ENCODE measurements around the gene CLEC4C.

The CLEC4C gene

DNA sequence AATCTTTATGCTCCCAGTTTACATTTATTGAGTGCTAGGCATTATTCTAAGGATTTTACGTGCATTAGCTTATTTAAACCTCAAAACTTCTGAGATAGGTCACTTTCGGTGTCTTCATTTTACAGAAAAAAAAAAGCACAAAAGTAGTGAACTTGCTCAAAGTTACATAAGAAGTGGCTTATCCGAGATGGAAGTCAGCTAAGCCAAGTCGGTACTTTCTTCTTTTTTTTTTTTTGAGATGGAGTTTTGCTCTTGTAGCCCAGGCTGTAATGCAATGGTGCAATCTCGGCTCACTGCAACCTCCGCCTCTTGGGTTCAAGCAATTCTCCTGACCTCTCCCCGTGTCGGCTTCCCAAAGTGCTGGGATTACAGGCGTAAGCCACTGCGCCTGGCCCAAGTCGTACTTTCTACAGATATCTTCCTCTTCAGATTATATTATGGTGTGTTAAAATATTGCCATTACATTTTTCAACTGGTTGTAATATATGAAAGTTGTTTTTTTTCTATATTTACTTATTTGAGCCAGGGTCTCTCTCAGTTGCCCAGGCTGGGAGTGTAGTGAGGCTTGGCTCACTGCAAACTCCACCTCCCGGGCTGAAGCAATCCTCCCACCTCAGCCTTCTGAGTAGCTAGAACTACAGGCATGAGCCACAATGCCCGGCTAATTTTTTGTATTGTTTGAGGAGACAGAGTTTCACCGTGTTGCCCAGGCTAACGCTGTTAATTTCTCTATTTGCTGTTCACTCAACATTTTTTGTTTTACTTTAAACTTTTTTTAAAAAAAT is 27.0 kb downstream of the CLEC4C start:
- ATAC-seq (no peak), DNase-seq (no peak)

DNA sequence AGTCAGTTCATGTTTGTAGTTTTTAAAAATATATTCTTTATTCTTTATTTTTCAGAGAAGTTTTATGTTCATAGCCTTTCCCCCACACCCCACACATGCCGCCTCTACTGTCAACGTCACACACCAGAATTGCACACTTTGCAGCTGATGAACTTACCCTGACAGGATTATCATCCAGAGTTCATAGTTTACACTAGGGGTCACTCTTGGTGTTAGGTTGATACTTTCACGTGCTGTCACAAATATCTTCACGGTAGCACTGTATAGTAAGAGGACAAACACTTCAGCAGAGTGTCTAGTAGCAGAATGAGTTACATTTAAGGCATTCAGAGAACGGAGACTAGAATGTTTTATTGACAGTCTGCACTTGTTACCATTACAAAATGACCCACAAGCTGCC is 30.8 kb downstream of the CLEC4C start:
- ATAC-seq (no peak), DNase-seq (no peak)

DNA sequence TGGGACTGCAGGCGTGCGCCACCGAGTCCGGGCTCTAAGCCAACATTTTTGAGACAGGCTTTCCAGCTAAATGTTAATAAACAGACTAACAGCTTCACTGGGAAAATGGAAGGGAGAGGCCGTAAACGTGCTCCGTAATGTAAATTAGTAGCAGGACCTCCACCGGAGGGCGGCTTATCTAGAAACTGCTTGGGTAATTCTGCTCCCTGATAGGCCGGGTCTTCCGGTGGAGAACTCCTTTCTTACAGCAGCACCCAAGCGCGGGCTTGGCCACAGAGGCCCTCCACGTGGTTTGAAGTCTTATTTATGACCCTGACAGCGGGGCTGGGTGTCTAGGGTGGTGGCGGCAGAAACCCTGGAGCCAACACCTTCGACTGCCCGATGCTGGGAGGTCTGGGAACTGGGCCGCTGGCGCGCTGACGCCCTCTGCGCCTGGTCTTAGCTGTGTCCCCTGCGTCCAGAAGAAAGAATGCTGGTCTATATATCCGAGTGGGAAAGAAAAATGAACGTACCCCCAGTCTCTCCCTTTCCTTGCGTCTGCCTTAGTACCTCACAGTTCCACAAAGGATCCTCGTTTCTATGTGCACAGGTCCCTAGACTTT is 34.2 kb downstream of the CLEC4C start:
- no peak for ATAC-seq
- no peak for DNase-seq

DNA sequence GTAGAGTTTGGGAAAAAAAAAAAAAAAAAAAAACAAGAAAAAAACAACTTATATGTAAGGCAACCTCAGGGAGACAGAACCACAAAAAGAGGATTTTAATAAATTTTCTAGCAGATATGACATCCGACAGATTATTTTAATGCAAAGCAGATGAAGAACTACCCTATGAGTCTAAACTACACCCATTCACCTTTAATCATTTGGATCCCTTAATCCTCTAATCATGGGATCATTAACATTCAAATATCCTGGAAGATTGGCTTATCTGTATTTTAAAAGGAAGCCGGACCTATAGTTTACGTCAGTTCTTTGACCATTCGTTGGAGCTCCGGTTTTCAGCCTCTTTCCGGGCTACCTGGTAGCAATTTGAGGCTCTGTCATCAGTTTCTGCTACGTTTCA is 36.0 kb downstream of the CLEC4C start, which contains the start of gene DPPA3:
Gene DPPA3, plus strand, starts transcription at position 301 of the 400 bp plus-strand sequence. CDS start 138 bp downstream, outside the sequence.
- ATAC-seq: no peak
- no peak for DNase-seq

DNA sequence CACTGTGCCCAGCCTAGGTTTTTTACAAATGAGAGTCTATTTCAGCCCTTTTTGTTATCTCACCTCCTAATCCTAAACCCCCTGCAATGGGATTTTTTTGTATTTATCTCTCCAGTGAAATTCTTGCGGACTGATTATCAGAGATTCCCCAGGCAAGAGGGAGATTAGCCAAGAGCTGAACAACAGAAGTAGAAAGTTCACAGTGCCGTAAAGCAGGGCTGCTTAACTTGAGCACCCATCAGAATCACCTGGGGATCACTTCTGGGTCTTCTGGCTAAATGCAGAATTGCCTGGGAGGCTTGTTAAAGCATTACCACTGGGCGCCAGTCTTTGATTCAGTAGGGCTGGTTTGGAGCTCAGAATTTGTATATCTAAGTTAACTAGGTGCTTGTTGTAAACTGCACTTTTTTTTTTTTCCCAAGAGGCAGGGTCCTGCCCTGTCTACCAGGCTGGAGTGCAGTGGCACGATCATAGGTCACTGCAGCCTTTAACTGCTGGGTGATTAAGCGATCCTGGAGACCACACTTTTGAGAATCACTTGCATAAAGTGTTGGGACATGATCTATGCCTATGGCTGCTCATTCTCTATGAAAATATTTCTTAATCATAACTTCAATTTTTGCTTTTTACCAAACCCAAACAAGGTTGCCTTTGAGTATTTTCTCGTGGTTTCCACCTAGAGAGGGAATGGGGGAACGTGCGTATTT is 37.1 kb downstream of the CLEC4C start:
- no peak for ATAC-seq
- DNase-seq: no peak

DNA sequence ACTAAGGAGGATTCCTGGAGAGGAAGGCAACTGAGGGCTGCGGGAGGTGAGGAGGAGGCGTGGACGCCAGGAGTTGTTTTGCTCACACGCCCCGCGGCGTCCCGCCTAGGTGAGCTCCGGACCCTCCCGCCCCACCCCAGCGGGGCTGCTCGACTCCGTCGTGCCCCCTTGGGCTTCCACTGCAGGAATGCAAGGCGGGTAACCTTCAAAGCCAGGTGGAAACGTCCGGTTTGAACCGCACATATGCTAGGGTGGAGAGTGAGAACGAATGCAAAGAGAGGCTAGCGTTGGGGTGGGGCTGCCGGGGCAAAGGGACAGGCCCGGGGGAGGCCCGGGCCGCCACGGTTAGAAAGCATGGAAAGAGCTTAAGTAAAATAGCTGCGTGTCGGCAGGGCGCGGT is 41.3 kb downstream of the CLEC4C start:
- ATAC-seq (no peak), DNase-seq (no peak)

DNA sequence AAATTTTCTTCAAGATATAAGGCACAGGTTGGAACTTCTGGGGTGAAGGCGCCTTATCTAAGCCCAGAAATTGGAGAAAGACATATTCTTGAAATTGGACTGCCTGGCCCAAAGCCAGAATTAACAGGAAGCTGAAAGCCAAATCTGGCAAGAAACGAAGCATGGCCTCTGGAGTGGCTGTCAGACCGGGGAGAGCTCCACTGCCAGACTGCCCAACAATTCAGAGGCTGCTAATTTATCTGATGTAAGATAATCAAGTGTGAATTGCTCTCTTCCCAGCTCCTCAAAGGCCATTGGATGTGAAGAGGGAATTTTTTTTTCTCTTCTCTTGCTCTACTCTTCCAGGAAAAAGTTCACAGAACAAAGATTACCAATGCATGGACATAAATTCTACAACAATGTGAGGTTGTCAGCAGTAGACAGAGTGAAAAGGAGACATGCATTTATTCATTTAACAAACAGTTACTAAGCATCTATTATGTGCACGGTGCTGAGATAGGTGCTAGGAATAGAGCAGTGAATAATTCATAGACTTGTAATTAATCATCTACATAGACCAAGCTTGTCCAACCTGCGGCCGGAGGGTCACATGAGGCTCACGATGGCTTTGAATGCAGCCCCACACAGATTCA is 51.5 kb downstream of the CLEC4C start, which contains the start of gene GDF3:
Gene GDF3, minus strand, starts transcription at position 210 of the 632 bp plus-strand sequence. Its CDS starts 47 bp downstream, at position 163.
- no peak for ATAC-seq
- DNase-seq: no peak

DNA sequence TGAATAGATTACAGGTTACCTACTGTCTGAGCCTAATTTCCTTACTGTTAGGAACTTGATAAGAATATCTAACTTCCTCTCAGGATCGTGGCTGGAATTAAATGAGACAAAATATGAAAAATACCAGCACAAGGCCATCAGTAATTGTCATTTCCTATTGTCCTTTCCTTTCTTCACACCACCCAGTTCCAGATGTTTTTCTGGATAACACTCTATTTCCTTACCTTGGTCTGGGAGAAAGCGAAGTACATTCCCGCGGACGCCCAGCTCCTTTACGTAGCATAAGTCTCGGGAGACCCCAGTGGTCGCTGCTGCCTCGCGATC is 52.0 kb downstream of the CLEC4C start:
- ATAC-seq: no peak
- DNase-seq: no peak

DNA sequence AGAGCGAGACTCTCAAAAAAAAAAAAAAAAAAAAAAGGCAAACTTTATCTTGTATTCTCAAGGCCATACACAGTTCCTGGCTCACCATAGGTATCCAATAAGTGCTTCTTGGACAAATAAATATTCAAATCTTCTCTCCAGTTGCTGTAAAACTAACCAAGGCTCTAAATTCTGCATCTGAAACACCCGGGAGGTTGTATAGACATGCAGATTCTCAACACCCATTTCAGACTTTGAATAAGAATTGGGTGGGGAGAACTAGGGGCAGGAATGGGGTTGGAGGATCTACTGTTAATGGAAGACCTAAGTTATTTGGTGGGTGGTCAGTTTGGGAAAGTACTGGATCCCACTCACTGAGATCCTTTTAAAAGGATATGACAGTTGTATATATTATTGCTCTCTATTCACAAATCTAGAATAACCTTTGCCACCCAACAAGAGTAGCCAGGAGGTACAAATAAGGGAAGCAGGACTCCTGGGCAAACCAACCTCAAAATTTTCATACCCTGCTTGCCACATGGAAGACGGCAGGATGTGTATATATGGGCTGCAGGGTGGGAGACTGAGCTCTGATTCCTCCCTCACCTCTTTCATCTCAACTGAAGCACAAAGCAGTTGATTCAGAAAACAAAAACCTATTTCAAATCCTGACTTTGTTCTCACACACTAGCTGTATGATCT is 52.5 kb downstream of the CLEC4C start:
- DNase-seq (no peak), ATAC-seq (no peak)

DNA sequence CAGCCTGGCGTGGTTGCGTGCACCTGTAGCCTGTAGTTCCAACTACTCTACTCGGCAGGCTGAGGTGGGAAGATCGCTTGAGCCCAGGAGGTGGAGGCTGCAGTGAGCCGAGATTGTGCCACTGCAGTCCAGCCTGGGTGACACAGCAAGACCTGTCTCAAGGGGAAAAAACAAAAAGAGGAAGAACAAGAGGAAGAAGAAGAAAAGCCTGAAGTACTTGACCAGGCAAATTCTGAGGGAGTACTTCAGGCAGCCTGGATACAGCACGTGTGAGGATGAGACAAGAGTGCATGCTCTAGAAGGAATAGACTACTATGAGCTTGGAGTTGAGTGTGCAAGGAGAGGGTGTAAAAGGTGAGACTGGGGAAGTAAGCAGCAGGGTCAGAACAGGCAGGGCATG is 53.4 kb downstream of the CLEC4C start:
- no peak for DNase-seq

DNA sequence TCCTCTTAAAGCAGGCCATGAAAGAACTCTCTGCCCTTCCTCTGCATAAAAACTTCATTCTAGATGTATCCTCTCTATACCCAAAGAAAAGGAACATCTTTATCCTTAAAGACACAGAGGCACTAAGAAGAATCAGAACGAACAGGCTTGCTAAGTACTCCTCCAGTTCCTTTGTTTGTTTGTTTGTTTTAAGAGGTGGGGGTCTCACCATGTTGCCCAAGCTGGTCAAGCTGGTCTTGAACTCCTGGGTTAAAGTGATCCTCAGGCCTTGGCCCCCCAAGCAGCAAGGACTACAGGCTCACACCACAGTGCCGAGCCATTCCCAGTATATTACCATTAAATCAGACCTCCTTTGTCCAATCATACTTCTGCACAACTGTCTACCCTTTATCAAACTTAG is 65.6 kb downstream of the CLEC4C start:
- ATAC-seq (no peak), DNase-seq (no peak)

More for the DNA sequence above, 53.4 kb downstream of the CLEC4C start:
- ATAC-seq: no peak
